Measurements from ENCODE around the gene NPHS2.

The NPHS2 gene

DNA sequence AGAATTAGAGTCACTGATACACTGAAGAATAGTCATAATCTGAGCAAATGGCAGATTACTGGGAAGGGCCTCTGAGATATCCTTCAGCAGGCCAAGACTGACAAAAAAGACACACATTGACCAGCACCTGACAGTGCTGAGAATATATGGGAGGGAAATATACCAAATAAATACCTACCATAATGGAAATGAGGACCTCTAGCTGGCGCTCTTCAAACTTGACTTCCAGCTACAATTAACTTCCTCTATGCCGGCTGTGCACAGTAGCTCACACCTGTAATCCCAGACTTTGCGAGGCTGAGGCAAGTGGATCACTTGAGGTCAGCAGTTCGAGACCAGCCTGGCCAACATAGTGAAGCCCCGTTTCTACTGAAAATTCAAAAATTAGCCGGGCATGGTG lies 69.5 kb downstream of the NPHS2 start:
- H3K4me3 ChIP-seq (ENCODE audit: insufficient read depth, low read depth, low read length) = no peak overlapping the region
- H3K9me3 ChIP-seq (ENCODE audit: control insufficient read depth, low read length) = no peaks in the 10 kb centered on the region
- no peaks in the 10 kb centered on the region for H3K27me3 ChIP-seq (ENCODE audit: control insufficient read depth, insufficient read depth, low read length, poor library complexity, severe bottlenecking)
- no peak overlapping the region for H3K27ac ChIP-seq (ENCODE audit: insufficient read depth, low read depth, low read length, poor library complexity, severe bottlenecking)
- H3K4me1 ChIP-seq (ENCODE audit: control insufficient read depth, insufficient read depth, low read length) = no peaks in the 10 kb centered on the region
- WGBS, 2 experiments = 88 to 90% methylated on average over 6 of the region's 6 CpGs
- H3K36me3 ChIP-seq (ENCODE audit: control insufficient read depth, insufficient read depth, low read length) = no peaks in the 10 kb centered on the region

Data from ectodermal cell (in vitro differentiated cells).